Stimulated activated CD8-positive, alpha-beta memory T cell treated with anti-CD3 and anti-CD28 coated beads, Interleukin-7, amount 100 ng/mL, for 24 hours (primary cell): ENCODE results near the gene TSSC4.

ENCODE experiments used
- DNase-seq: peaks from one replicate; pipeline ENCODE4 v3.0.0-alpha.2; 2020; ENCODE audit warnings: low read depth

TSSC4 gene

GRCh38 chr11:2400762-2401435 is 349 bp downstream of the TSSC4 start:
- DNase-seq = no peak

GRCh38 chr11:2401436-2401984 is 960 bp downstream of the TSSC4 start:
- DNase-seq = no peak

GRCh38 chr11:2402106-2402505 is 1.6 kb downstream of the TSSC4 start:
- DNase-seq = no peak

DNA sequence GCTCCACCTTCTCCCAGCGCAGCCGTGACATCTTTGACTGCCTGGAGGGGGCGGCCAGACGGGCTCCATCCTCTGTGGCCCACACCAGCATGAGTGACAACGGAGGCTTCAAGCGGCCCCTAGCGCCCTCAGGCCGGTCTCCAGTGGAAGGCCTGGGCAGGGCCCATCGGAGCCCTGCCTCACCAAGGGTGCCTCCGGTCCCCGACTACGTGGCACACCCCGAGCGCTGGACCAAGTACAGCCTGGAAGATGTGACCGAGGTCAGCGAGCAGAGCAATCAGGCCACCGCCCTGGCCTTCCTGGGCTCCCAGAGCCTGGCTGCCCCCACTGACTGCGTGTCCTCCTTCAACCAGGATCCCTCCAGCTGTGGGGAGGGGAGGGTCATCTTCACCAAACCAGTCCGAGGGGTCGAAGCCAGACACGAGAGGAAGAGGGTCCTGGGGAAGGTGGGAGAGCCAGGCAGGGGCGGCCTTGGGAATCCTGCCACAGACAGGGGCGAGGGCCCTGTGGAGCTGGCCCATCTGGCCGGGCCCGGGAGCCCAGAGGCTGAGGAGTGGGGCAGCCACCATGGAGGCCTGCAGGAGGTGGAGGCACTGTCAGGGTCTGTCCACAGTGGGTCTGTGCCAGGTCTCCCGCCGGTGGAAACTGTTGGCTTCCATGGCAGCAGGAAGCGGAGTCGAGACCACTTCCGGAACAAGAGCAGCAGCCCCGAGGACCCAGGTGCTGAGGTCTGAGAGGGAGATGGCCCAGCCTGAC is 2.5 kb downstream of the TSSC4 start:
- DNase-seq = no peak

- DNase-seq = no peak
Measured at GRCh38 chr11:2404735-2405196, 4.2 kb downstream of the TSSC4 start.

DNA sequence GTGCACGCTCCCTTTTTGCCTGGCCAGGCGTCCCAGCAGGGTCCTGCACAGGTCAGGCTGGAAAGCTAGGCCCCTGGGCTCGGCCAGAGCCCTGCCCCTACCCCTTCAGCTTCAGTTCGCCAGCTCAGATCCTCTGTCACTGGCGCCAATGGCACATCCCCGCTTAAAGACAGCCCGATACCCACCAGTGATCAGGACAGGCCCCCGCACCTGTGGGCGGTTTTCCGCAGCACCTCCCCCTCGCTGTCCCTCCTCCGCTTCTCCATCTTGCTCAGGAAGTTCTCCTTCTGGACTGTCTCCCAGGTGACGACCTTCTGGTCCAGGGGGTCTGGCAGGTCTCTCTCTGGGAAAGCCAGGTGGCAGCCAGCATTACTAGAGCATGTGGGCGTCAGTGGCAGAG is 5.9 kb downstream of the TSSC4 start:
- DNase-seq = no peak

- no peak for DNase-seq
Measured at GRCh38 chr11:2406878-2407410, 6.4 kb downstream of the TSSC4 start.

- no peak for DNase-seq
Measured at GRCh38 chr11:2408671-2409070, 8.1 kb downstream of the TSSC4 start.

- DNase-seq = no peak
Measured at GRCh38 chr11:2409126-2409525, 8.6 kb downstream of the TSSC4 start.

GRCh38 chr11:2409611-2410468 is 9.3 kb downstream of the TSSC4 start:
- DNase-seq = no peak

- no peak for DNase-seq
Measured at GRCh38 chr11:2410616-2411015, 10.1 kb downstream of the TSSC4 start.

- no peak for DNase-seq
Measured at GRCh38 chr11:2411446-2412305, 11.1 kb downstream of the TSSC4 start.

DNA sequence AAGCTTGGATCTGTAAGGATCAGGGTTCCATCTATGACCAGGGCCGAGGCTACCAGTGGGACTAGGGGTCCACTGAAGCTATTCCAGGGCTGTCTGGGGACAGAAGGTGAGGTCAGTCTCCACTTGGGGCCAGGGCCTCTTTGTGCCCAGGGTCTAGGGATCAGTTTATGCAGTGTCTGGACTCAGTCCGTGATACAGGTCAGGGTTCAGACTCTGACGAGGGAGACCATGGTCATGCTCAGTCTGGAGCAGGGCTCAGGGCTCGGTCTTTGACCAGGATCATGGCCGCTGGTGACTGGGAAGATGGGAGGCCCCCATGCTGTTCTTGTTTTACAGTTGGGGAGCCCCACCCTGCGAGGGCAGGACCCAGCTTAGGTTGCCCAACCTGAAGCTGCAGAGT is 11.8 kb downstream of the TSSC4 start:
- no peak for DNase-seq

- no peak for DNase-seq
Measured at GRCh38 chr11:2413742-2414579, 13.4 kb downstream of the TSSC4 start.

GRCh38 chr11:2414616-2415015 is 14.1 kb downstream of the TSSC4 start:
- DNase-seq = no peak

DNA sequence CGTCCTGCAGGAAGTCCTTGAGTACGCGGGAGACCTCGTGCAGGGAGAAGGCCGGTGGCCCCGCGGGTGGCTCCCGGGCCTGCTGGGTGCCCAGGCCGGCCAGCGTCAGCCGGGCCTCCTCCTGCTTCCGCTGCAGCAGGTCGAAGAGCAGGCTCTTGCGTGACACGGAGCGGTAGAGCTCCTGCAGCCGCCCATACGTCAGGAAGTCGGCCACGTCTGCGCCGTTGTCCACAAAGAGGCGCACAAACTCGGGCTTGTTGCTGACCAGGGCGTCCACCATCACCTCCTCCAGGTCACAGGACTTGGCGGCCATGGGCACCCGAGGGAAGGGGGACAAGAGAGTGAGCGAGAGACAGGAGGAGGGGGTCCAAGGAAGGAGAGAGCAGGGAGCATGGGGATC is 14.6 kb downstream of the TSSC4 start:
- no peak for DNase-seq

DNA sequence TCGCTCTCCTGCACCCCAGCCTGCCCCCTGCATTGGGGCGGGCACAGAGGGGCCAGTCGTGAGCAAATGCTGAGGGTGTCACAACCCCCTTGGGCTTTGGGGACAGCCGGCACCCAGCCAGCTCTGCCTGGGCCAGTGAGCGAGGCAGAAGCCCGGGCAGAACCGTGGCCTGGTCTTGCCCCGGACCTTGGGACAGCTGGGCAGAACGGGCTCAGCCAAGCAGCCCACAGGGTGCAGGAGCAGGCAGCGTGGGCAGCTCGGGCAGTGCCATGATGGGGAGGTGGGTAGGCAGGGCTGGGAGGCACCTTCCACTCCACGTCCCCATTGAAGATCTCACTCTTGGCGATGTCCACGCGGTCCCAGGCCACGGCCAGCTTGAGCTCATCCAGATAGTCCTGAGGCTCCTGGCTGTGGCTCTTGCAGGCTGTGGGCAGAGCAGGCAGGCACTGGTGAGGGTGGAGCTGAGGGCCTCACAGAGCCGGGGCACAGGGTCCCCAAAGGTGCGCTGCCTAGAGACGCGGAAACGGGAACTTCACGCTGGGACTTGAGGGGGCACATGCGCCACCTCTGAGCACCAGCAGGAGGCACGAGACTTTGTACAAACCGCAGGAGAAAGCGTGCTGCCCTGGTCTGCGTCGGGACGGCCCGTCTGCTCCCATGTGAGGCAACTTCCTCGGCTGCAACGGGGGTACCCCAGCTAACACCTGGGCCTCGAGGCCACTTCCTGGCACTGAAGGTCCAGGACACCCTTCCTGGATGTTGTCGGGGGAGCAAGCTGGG is 15.2 kb downstream of the TSSC4 start:
- DNase-seq = no peak

GRCh38 chr11:2416765-2417164 is 16.2 kb downstream of the TSSC4 start:
- no peak for DNase-seq
